ENCODE data around the gene TMEM161A. TPM values are rescaled to one million over a fixed set of nuclear protein-coding genes. Genes with fewer than 3 reads are reported as not detected.
A peak's percentile ranks its signal among the peaks of the same experiment; 100 is the strongest.

The TMEM161A gene
- total and polyA plus RNA-seq, 9 of the 15 experiments (the other 6 are each of a cell fraction or from before 2014, with no cell fraction given) = 0.63 to 92.3 (median 38.9) TPM

GRCh38 chr19:19171821-19172532 lies 33.7 kb upstream of the TMEM161A start (continued):
- TF ChIP-seq, protein P1, sequence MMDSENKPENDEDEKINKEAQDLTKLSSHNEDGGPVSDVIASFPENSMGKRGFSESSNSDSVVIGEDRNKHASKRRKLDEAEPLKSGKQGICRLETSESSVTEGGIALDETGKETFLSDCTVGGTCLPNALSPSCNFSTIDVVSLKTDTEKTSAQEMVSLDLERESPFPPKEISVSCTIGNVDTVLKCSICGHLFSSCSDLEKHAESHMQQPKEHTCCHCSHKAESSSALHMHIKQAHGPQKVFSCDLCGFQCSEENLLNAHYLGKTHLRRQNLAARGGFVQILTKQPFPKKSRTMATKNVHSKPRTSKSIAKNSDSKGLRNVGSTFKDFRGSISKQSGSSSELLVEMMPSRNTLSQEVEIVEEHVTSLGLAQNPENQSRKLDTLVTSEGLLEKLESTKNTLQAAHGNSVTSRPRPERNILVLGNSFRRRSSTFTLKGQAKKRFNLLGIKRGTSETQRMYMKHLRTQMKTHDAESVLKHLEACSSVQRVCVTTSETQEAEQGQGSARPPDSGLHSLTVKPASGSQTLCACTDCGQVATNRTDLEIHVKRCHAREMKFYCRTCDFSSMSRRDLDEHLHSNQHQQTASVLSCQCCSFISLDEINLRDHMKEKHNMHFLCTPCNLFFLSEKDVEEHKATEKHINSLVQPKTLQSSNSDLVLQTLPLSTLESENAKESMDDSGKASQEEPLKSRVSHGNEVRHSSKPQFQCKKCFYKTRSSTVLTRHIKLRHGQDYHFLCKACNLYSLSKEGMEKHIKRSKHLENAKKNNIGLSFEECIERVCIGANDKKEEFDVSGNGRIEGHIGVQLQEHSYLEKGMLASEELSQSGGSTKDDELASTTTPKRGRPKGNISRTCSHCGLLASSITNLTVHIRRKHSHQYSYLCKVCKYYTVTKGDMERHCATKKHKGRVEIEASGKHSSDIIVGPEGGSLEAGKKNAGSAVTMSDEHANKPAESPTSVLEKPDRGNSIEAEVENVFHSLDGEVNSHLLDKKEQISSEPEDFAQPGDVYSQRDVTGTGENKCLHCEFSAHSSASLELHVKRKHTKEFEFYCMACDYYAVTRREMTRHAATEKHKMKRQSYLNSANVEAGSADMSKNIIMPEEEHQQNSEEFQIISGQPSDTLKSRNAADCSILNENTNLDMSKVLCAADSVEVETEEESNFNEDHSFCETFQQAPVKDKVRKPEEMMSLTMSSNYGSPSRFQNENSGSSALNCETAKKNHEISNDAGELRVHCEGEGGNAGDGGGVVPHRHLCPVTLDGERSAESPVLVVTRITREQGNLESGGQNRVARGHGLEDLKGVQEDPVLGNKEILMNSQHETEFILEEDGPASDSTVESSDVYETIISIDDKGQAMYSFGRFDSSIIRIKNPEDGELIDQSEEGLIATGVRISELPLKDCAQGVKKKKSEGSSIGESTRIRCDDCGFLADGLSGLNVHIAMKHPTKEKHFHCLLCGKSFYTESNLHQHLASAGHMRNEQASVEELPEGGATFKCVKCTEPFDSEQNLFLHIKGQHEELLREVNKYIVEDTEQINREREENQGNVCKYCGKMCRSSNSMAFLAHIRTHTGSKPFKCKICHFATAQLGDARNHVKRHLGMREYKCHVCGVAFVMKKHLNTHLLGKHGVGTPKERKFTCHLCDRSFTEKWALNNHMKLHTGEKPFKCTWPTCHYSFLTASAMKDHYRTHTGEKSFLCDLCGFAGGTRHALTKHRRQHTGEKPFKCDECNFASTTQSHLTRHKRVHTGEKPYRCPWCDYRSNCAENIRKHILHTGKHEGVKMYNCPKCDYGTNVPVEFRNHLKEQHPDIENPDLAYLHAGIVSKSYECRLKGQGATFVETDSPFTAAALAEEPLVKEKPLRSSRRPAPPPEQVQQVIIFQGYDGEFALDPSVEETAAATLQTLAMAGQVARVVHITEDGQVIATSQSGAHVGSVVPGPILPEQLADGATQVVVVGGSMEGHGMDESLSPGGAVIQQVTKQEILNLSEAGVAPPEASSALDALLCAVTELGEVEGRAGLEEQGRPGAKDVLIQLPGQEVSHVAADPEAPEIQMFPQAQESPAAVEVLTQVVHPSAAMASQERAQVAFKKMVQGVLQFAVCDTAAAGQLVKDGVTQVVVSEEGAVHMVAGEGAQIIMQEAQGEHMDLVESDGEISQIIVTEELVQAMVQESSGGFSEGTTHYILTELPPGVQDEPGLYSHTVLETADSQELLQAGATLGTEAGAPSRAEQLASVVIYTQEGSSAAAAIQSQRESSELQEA (IDR thresholded peaks at IDR 0.05; ENCODE audit: low read depth) = no peak
- no peak for TF ChIP-seq SMARCE1 (IDR thresholded peaks at IDR 0.05)
- TF ChIP-seq STAT5B (CRISPR knock-in tag; IDR thresholded peaks at IDR 0.05) = no peak
- no peak for TF ChIP-seq MEF2D (tag; conservative IDR thresholded peaks at IDR 0.05; ENCODE audit: low read depth)
- peak; percentile 85 for TF ChIP-seq CEBPB (tag; IDR thresholded peaks at IDR 0.05)
- TF ChIP-seq ZBTB8A (IDR thresholded peaks at IDR 0.05; ENCODE audit: partially characterized antibody) = no peak
- no peak for TF ChIP-seq E2F6 (IDR thresholded peaks at IDR 0.05; ENCODE audit: borderline replicate concordance in 1 of 2, extremely low read depth in 1 of 2, insufficient read depth in 1 of 2, insufficient read length in 1 of 2, low read depth in 1 of 2, low read length in 1 of 2, poor library complexity in 1 of 2, severe bottlenecking in 1 of 2)
- no peak for TF ChIP-seq ZNF584 (CRISPR knock-in tag; IDR thresholded peaks at IDR 0.05; ENCODE audit: low read depth)
- TF ChIP-seq POLR2H (tag; IDR thresholded peaks at IDR 0.05; ENCODE audit: low read depth) = no peak
- TF ChIP-seq CREB3L1 (IDR thresholded peaks at IDR 0.05; ENCODE audit: borderline replicate concordance, low read depth) = no peak; the same call in 1 of the 2 replicates
- no peak for TF ChIP-seq MEF2A (IDR thresholded peaks at IDR 0.05; ENCODE audit: control insufficient read depth, low read depth, low read length)
- no peak for TF ChIP-seq CHD1 (IDR thresholded peaks at IDR 0.05; ENCODE audit: low read length)
- no peak for TF ChIP-seq ZNF583 (CRISPR knock-in tag; IDR thresholded peaks at IDR 0.05)
- TF ChIP-seq ZBED1 (IDR thresholded peaks at IDR 0.05) = no peak
- TF ChIP-seq POLR2AphosphoS5 (IDR thresholded peaks at IDR 0.05; ENCODE audit: control insufficient read depth, insufficient read depth, low read depth, low read length) = no peak
